ENCODE measurements around the gene SCG5.

DNA sequence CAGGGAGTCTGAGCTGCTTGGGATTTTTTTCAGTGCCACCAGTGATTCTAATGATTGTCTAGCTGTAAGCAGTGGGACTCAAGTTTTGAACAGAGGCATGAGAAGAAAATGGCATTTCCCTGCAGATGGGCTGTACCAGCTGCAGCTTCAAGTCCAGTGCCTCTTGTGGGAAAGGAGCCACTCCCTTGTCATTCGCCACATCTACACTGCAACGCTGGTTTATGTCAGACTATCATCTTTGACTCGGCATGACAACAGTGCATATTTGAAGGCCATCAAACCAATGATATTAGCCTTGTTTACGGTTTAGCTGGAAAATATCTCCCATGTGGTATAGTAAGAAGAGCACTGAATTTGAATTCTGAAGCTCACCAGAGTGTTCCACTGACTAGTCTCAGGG, 22.2 kb downstream of the SCG5 start:
- TF ChIP-seq, protein P1, sequence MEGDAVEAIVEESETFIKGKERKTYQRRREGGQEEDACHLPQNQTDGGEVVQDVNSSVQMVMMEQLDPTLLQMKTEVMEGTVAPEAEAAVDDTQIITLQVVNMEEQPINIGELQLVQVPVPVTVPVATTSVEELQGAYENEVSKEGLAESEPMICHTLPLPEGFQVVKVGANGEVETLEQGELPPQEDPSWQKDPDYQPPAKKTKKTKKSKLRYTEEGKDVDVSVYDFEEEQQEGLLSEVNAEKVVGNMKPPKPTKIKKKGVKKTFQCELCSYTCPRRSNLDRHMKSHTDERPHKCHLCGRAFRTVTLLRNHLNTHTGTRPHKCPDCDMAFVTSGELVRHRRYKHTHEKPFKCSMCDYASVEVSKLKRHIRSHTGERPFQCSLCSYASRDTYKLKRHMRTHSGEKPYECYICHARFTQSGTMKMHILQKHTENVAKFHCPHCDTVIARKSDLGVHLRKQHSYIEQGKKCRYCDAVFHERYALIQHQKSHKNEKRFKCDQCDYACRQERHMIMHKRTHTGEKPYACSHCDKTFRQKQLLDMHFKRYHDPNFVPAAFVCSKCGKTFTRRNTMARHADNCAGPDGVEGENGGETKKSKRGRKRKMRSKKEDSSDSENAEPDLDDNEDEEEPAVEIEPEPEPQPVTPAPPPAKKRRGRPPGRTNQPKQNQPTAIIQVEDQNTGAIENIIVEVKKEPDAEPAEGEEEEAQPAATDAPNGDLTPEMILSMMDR (conservative IDR thresholded peaks at IDR 0.05; ENCODE audit: low read length) = no peak
- no peak for TF ChIP-seq EZH2phosphoT487 (IDR thresholded peaks at IDR 0.05; ENCODE audit: borderline replicate concordance)
